ENCODE results near the gene MPST.

DNA sequence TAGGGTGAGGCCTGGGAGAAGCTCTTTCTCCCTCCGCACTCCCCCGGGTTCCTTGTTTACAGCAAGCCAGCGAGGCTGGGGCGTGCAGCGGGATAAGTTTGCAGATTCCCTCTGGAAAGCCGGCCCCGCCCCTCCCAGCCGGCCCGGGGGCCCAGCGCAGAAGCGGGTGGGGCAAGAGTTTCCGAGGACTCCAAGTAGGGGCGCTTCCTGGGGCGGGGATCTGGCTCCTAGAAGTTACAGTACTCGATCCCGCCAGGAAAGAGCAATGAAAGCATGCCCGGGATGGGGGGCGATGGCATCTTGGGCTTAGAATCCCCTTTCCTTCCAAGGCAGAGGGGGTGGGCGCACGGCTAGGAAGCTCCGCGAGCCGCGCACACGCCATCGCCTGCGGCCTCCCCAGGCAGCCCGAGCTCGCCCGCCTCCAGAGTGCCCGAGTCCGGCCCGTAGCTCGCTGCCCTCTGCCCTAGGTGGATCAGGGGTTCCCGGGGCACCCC, 680 bp upstream of the MPST start:
- TF ChIP-seq, protein P1, sequence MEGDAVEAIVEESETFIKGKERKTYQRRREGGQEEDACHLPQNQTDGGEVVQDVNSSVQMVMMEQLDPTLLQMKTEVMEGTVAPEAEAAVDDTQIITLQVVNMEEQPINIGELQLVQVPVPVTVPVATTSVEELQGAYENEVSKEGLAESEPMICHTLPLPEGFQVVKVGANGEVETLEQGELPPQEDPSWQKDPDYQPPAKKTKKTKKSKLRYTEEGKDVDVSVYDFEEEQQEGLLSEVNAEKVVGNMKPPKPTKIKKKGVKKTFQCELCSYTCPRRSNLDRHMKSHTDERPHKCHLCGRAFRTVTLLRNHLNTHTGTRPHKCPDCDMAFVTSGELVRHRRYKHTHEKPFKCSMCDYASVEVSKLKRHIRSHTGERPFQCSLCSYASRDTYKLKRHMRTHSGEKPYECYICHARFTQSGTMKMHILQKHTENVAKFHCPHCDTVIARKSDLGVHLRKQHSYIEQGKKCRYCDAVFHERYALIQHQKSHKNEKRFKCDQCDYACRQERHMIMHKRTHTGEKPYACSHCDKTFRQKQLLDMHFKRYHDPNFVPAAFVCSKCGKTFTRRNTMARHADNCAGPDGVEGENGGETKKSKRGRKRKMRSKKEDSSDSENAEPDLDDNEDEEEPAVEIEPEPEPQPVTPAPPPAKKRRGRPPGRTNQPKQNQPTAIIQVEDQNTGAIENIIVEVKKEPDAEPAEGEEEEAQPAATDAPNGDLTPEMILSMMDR (conservative IDR thresholded peaks at IDR 0.05), result no peak
- peak; percentile 85; the same call in 1 of the 2 replicates for TF ChIP-seq ZFX (IDR thresholded peaks at IDR 0.05)
